Medulla oblongata (tissue), 1 donor: Measurements from ENCODE around the gene SETDB1.

Experiments used
- DNase-seq: peaks from one replicate; pipeline ENCODE4 v3.0.0-alpha.2; 2015; ENCODE audit errors: extremely low spot score

The SETDB1 gene

GRCh38 chr1:150974580-150975478, 48.7 kb downstream of the SETDB1 start, which contains the start of gene CERS2:
TSS of gene CERS2 (minus strand) at chr1:150974835. CDS start at chr1:150969090, 5,745 bp downstream.
- DNase-seq, result peak; percentile 74

DNA sequence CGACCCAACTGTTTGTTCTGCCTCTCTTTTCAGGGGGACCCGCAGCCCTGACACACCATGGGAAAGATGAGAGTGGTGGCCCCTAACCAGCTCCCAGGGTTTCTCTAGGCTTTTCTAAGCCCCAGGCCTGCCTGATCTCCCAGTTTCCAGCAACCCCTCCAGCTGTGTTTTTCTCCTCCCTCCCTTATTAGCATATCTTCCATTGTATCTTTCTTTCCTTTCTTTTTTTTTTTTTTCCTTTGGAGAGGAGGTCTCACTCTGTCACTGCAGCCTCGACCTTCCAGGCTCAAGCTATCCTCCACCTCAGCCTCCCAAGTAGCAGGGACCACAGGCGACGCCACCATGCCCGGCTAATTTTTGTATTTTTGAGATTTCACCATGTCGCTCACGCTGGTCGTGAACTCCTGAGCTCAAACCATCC, 50.2 kb downstream of the SETDB1 start:
- DNase-seq, result no peak

- peak; percentile 91 for DNase-seq
Observed at GRCh38 chr1:150976879-150977694, 50.9 kb downstream of the SETDB1 start.

DNA sequence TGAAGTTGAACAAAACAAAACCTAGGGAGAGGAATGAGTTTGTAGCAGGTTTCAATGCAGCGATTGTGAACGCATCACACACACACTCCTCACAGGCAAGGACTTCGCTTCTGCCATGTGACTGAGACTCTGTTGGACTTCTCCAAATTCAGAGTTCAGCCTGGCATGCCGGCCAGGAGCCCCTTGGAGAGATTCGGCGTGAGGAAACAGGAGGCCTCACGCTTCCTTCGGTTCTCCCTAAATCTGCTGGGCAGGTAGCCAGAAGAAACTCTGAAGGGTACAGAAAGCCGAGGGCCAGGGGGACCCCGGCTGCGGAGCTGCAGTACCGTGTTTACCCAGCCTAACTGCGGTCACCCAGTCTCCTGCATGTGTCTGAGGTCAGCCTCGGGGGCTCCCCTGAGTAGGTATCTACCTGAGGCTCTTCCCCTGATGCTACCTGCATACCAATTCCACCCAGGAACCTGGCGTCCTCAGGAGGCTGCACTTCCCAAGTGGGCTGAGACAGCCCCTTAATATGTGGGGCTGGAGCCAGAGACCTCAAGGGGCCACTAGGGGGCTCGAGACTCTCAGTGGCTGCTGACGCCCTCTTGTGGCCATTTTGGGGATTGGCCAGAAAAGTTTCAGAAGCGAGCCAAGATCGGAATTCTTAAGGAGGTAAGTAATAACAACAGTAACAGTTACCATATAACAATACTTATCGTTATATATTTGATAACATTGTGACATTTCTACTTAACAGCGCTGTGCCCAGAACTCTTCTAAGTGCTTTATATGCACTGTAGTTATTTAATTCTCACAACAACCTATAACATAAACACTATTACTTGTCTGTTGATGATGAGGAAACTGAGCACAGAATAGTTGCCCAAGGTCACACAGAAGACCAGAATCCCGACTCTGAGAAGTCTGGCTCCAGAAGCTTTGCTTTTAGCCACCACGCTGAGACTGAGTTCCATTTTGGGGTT, 53.2 kb downstream of the SETDB1 start:
- peak; percentile 97 for DNase-seq

GRCh38 chr1:150981177-150981804, 55.1 kb downstream of the SETDB1 start:
- no peak for DNase-seq

DNA sequence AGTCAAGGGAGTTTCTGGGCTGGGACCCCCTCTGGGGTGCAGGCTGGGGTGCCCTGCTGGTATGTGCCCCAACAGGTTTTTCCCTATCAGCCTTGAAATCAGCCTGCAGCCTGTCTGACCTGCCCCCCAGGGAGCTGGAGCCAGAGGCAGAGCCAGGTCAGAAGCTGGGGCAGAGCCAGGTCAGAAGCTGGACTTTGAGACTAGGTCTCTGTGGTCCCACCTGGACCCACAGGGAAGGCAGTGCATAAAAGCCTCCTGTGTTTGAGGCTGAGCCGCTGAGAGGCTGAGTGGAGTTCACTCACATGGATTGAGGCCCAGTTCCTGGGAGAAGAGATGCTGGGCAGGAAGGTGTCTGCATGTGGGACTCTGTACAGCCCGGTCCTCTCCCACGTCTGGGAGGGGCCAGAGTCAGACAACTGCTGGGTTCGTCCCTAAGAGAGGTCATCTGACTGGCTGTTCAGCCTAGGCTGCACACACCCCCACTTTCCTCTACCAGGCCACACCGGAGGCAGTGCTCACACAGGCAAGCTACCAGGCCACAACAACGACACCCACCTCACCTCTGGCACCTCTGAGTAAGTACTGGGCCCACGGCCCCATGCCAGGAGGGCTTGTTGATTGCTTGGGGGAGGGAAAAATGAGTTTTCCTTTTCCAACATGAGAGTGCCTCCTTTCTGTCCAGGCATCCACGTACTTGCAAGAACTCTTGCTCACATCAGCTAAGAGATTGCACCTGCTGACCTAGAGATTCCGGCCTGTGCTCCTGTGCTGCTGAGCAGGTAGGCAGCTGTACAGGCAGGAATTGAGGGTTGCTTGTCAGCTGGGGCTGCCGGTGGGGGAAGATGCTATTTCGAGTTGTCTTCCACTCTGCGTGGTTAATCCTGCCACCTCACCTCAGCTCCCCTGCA, 55.9 kb downstream of the SETDB1 start, which contains the start of gene ANXA9:
Gene ANXA9, plus strand, starts transcription at position 488 of the 908 bp plus-strand sequence. CDS start 814 bp downstream, outside the sequence.
- DNase-seq, result no peak

DNA sequence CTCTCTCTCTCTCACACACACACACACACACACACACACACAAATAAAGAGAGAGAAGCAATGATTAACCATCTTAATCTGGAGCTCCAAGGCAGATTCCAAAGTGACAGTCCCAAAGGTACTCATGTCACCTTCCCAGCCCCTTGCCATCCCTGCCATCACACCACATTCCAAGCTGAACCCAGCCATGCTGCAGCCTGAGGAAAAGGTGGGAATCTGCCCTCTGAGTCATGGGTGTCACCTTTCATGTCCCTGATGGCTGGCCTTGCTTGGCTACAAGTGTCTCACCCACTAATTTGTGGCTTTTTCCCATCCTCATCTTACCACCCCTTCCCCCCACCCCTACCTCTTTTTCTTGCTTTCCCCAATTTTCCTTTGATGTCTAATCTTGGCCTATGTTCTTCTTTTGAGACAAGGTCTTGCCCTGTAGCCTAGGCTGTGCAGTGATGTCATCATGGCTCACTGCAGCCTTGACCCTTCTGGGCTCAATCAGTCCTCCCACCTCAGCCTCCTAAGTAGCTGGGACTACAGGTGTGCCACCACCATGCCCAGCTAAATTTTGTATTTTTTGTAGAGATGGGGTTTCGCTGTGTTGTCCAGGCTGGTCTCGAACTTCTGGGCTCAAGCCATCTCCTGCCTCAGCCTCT, 59.1 kb downstream of the SETDB1 start:
- DNase-seq, result no peak

- no peak for DNase-seq
Observed at GRCh38 chr1:150987924-150988323, 61.8 kb downstream of the SETDB1 start.

DNA sequence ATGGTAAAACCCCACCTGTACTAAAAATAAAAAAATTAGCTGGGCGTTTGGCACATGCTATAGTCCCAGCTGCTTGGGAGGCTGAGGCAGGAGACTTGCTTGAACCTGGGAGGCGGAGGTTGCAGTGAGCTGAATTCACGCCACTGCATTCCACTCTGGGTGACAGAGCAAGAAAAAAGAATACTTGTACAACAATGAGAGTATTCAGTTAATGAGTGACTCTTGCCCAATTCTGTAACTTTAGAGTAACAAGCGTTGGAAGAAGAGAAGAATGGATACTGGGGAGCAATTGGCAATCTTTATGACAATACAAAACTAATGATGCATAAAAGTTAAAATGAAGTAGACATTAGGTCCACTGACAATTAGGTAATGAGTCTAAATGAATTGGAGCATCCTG, 66.5 kb downstream of the SETDB1 start:
- DNase-seq, result no peak

GRCh38 chr1:150994248-150994647, 68.1 kb downstream of the SETDB1 start:
- DNase-seq, result no peak

GRCh38 chr1:150995460-150995859, 69.3 kb downstream of the SETDB1 start:
- no peak for DNase-seq

- no peak for DNase-seq
Observed at GRCh38 chr1:150995896-150996295, 69.7 kb downstream of the SETDB1 start.

DNA sequence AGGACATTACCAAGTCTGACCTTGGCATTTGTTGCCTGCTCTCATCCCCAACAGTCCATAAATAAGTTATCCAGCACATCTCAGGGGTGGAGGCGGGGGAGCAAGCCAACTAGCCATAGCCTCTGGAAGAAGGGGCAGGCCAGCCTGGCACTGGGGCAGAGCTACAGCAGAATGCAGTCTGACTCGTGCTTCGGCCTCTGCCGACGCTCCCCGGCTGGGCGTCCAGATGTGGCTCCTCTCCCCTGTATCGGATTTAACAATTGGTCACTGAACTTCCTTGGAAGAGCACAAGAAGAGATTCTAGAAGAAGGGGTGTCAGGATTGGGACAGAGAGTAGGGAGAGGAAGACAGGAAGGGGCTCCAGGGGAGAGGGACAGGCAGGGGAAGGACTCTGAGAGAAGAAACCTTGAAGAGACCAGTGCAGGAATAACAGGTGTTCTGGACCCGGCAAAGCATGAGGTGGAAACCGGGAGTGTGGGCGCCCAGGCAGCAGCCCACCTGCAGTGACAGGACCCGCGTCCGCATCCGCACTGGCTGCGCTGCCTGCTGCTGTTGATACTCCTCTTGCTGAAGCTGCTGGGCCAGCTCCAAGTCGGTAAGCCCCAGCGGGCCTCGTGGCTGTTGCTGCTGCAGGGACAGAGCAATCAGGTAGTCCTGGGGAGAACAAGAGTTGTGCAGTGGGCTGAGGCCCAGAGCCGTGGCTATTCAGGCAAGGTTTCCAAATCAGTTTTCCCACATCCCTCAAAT, 71.1 kb downstream of the SETDB1 start:
- no peak for DNase-seq

DNA sequence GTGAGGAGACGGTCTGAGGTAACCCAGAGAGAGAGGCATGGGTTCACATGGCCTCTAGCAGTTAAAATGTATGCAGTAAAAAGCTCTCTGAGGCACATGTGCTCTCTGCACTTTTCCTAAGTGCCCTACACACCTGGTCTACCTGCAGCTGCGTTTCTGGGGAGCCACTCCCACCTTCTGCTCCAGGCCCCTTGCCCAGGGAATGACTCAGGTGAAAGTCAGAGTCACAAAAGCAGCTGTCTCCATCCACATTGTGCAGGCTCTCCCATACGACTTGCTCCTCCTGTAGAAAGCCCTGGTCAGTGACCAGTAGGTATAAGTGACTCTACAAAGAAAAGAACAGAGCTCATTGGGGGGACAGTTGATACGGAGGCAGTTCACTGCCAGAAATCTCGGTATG, 71.8 kb downstream of the SETDB1 start:
- no peak for DNase-seq

GRCh38 chr1:150999051-150999674, 73.0 kb downstream of the SETDB1 start:
- DNase-seq, result peak; percentile 74

DNA sequence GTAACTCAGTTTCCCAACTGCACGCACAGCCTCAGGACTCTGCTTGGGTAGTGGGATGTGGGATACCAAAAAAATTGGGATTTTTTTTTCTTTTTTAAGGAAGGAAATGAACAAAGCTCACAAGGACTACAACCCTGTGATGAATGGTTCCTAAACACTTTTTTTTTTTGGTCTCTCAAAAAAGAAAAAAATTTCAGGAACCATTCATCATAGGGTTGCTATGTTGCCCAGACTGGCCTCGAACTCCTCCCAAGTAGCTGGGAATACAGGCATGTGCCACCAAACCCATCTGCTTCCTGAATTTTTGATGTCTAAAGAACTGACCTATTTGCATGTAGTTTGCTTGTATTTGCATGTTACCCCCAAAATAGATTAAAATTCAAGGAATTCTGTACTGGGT, 73.8 kb downstream of the SETDB1 start:
- no peak for DNase-seq

- no peak for DNase-seq
Observed at GRCh38 chr1:151000408-151000807, 74.2 kb downstream of the SETDB1 start.

- DNase-seq, result no peak
Observed at GRCh38 chr1:151001602-151002001, 75.4 kb downstream of the SETDB1 start.
